Kidney tubule cell (primary cell): ENCODE data around the gene LGI2.
"Not testable (repeated sequence)": the region's sequence is repeated elsewhere in the genome, so short reads cannot be mapped to it uniquely, and the experiment has no call there.

Source experiments
- DNase-seq: peaks from one replicate; pipeline ENCODE4 v3.0.0-alpha.2; 2018; ENCODE audit warnings: low spot score

Gene LGI2

DNA sequence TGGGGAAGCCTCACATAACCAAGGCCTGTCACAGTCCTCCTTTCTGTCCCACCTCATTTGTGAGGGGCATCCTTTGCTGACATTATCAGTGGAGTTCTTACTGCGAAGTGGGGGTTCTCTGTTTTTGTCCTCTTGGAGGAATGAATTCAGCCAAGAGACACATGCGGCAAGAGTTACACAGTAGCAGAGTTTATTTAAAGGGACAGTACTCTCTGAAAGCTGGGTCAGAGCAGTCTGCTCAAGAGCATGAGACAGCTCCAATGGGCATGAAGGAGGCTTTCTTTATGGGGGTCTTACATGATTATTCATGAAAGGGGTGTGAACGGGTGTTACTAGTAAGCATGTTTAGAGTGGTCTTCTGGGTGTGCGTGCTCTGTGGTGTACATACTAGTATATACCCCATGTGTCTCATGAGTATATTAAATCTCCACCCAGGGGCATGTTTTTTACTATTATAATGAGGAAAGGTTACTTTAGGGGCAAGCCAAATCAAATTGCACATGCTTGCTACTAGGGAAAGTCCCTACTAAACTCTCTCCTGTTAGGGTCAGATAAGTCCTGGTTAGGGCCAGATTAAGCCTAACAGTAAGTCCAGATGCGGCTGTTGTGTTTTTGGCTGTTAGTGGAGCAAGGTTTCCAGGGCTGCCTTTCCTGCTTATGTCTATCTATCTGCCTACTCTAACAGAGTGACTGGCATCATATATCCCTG is 19.8 kb upstream of the LGI2 start:
- DNase-seq: no peak

DNA sequence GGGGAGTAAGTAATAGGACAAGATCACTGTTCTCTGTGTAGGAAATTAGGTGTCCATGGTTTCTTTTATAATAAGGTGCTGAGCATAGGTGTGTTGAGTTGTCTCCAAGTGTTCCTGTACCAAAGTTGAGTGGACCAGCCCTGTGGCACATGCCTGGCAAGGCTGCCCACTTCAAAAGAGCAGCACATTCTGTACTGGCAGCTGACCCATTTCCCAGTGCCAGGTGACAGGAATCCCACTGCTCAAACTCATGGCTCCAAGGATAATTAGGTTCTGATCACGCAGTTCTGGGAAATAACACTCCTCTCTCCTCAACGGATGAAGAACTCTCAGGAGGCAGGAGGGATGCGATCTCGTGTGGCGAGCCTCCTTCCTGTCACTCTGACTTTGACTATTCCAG is 12.8 kb upstream of the LGI2 start:
- no peak for DNase-seq

DNA sequence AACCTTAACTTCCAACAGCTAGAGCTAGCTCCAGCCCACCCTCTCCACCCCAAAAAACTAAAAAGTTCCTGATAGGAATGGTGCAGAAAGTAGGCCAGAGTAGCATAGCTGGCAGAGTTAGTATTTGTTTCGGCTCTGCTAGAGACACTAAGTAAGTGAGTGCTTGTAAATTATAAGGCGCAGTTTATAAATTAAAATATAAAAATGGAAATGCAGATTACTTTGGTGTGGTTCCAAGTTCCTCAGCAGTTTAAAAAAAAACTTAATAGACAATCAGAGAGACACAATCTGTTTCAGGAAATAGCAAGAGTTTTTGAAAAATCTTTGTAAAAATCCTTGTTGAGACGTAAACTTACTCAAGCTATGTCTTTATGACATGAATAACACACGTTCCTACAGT is 2.8 kb upstream of the LGI2 start:
- no peak for DNase-seq

DNA sequence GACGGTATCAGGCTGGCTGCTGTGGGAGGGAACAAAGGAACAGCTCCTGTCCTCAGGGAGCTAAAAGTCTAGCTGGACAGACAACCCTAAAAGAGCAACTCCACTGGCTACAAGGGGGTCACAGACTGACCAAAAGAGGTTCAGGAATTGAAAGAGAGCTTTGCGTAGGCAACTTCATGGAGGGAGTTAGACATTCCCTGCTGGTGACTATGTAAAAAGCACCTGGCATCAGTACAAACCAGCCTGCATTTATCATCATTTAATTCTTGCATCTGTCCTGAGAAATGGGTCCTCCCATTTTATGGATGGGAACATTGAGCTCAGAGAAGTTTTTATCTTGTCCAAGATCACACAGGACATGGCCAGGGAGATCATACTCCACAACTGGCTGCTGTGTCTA is 1.4 kb upstream of the LGI2 start:
- peak; percentile 21 for DNase-seq

DNA sequence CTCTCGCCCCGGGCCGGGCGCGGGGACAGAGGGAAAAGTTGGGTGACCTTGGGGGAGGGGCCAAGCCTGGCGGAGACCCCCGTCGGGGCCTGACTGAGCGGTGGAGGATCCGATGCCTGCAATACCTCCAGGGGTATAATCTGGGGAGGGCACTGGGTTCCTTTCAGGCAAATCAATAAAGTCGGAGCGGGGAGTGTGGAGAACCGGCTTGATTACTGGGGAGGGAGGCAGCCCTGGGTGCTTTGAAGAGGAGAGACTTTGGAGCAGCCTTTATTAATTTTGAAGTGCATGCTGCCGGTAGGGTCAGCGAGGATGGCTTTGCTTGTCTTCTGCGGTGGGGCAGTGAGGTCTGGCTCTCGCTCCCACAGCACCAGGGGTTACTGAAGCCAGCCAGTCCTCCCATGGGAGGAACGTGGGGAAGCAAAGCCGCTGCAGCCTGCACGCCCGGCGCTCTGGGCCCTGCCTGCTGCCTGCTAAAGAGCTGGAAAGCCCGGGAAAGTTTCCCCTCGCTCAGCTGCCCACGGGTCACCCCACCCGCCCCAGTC is 403 bp upstream of the LGI2 start:
- DNase-seq: no peak

DNA sequence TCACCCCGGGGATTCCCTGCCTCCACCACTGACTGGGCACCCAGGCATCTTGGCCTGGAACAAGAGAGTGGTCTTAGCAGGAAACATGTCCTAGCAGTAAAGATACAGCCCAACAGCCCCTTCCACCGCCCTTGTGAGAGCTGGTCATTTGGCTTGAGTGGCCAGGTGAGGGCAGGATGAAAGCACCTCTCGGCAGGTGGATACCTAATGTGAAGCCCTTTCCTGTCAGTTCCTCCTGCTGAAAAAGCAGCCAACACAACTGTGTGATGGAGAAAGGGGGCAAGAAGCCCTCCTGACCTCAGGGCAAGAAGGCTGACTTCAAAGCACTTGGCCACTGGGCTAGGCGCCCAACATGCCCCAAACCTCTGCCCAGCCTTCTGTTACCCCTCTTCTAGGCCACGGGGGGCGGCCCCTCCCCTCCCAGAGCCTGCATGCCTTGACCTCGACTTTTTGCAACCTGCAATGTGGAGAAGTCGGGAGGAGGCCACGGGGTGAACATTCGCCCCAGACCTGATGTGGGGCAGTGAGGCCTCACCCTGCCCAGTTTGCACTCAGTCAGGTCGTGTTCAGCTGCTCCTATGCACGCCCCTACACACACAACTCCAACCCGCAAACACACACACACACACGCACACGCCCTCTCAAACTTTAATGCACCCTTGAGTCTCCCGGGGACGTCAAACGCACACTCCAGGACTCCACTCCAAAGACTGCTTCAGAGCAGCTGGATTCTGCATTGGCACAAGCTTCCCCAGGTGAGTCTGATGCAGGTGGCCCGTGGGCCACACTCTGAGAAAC is 1.1 kb downstream of the LGI2 start:
- no peak for DNase-seq

DNA sequence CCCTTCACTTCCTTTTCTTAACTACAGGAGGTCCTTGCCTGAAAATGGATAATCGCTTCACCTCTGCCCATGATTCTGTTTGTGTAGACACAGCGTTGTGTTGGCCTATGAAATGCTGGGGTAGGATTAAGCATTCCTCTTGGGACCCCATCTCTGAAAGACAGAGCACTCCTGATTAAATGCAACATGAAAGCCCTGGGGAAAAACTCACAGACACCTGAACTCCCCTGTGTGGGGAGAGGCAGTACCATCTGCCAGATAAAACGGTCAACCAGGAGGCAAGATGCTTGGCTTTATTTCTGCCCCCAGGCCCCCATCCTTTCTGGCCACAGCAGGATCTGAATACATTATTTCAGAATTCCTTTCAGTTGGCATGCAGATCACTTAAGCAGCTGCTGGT is 1.9 kb downstream of the LGI2 start:
- no peak for DNase-seq

DNA sequence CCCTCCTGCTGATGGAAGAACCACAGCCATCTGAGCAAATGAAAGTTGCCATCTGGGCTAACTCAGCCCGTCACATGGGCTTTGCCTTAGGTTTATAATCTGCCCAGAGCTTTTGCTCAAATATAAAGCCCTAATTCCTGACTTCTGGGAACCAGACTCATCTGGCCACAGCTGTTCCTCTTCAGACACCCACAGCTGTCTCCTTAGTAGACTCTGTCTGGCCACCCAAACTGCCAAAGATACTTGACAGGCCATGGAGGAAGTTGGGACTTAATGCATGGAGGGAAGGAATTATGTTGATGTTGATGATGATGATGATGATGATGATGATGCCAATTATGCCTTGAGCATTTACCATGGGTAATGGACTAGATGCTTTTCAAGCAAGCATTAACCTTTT is 8.0 kb downstream of the LGI2 start:
- no peak for DNase-seq

DNA sequence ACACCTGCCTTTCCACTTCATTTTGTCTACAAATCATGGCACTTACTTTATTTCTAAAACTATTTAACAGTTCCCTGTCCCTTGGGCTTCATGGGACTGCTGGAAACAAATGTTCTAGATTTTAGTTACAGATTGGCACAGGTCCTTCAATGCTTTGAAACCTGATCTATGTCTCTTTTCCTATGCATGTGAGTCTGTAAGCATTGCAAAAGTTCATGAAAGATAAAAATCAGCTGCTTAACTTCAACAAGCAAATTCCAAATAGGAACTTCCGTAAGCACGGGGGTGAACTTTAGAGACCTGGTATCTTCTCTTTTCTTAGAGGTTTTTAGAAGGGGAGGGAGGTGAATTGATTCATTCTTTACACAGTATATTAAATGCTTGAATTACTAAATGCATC is 9.5 kb downstream of the LGI2 start:
- DNase-seq: no peak

DNA sequence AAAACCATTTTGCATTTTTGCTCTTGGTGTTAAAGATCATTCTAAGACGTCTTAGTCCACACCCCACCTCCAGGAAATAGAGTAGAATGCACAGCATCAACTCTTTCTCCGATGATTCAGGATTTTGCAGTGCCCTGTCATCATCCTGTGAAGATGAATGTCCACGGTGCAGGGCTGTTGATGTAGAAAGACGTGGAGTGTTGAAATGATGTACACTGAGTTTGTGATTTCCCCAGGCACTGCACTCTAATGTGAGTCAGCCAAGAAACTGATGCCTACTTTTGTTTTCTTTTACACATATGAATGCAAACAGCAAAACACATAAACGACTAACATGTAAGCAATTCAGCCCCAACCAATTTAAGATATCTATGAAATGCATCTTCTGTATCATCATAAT is 10.5 kb downstream of the LGI2 start:
- peak; percentile 50 for DNase-seq

DNA sequence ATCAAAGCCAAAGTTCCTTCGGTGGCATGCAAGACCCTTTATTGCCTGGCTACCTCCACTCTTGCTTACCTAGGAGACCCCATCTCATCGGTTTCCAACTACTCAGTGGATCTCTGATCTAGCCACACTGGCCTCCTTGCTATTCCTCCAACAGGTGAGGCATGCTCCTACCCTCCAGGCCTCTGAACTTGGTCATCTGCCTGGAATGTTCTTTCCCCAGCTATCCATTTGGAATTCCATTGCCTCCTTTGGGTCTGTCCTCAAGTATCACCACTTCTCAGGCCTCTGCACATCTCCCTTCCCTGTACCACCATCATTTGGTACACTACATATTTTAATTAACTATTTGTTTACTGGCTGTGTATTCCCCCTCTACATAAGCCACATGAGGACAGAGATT is 11.2 kb downstream of the LGI2 start:
- peak; percentile 30 for DNase-seq

DNA sequence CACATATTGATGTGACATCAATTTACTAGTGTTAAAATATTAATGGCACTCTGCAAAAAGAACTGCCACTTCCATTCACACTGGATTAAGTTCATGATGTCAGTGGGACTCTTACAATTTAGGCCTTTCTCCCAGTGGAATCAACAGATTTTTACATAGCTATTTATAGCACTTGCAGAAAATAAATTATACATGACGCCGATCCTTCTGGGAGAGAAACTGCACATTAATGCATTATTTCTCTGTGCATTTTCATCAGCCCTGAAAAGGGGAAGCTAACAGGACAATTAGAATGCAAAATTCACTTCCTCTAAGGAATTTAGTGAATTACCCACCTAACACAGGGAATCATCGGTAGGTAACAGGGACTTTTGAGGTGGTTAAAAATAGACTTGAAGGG is 15.7 kb downstream of the LGI2 start:
- no peak for DNase-seq

DNA sequence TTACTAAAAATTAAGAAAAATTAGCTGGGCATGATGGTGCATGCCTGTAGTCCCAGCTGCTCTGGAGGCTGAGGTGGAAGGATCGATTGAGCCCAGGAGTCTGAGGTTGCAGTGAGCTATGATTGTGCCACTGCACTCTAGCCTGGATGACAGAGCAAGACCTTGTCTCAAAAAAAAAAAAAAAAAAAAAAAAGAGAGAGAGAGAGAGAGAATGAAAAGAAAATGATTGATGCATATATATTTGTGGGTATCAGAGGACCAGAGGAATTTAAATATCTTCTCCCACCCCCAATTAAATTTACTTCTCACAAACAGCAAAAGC is 16.1 kb downstream of the LGI2 start:
- not testable (repeated sequence) for DNase-seq

DNA sequence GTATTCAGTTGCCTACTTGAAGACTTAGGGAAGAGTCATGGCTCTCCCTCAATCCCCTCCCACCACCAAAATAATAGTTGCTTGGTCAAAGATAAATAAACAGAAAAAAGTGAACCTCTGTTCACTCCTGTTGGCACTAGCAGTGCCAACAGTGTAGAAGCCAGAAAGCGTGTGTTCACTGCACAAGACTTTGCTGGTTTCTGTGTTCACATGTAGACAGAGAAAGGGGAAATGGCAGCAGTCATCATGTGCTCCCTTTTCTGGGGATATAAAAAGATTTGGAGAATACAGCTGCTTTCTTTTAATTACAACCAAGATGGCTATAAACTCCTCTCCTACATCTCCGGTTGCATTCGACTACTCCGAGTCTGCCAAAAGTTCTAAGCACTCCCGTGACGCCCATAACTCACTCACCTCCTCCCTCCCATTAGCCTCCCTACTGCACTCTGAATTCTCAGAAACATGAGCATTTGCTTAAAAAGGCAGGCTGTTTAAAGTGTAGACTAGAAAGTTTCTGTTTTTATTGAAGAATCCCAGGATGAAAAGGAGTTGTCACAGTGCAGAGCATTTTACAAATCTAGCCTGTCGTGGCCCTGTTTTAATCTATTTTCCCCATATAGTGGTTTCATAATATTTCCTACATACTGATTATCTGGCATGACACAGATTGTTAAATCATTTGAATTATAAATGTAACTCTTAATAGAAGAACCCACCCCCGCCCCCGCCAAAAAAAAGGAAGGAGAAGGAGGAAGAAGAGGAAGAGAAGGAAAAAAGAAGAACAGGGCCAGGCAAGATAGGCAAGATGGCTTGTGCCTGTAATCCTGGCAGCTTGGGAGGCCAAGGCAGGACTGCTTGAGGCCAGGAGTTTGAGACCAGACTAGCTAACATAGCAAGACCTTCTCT is 16.7 kb downstream of the LGI2 start:
- DNase-seq: no peak

DNA sequence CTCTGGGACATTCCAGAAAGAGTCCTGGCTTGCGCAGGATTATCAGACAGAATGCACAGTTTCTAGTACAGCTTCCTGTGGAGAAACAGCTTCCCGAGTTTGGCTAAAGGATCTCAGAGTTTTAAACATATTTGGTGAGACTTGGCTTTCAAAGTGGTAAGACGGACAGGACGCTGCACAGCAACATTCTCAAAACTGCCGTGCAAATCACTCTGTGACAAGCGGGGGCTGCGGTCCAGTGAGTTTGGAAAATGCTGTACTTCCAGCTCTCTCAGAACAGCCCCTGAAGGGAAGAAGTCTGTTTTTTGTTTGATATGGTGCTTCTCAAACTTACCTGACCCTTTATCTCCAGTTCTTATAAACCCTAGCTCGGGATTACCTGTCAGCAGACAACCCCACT is 18.1 kb downstream of the LGI2 start:
- peak; percentile 25 for DNase-seq

DNA sequence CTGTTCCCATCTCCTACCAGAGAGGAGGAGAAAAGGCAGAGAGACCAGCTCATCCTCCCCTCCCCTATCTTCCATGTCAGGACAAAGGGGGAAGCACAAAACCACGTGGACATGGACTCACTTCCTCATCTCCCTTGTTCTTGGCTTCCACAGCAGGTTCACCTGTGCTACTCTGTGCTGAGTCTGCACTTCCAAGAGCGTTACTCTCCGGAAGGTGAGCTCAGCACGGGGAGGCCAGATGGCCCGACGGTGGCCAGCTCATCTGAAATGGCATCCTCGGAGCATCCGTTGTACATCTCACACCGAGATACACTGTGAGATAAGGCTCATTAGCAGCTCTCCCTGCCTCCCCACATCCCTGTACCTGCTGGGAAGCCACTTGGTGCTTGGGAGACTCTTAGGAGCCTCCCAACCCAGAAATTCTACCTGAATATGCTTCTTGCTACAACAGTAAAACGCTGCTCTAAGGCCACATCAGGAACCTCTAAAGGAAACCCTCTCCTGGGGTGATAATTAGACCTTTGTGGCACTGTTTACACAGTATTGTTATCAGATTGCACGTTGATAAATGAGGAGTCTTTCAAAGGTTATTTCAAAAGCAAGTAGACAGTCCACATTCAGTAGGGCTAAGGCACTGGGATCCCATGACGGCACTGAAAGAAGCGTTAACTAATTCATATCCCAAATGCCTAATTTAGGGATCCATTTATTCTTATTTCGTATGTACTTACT is 19.4 kb downstream of the LGI2 start:
- DNase-seq: no peak

DNA sequence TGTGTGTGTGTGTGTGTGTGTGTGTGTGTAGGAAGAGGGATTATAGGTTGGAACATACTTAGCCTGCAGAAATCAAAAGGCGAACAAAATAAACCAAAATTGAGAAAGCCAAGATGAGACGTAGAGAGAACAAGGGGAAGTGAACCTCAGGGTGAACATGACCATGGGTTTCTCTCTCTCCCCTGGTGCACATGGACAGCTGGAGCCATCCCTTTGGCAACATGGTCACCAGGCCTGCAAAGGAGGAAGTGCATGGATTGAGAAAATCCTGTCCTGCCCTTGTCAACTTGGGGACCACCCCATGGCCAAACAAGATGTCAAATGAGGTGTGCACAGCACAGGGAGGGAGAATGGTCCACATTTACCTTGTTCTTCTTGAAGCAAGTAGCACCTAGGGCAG is 23.1 kb downstream of the LGI2 start:
- DNase-seq: no peak

DNA sequence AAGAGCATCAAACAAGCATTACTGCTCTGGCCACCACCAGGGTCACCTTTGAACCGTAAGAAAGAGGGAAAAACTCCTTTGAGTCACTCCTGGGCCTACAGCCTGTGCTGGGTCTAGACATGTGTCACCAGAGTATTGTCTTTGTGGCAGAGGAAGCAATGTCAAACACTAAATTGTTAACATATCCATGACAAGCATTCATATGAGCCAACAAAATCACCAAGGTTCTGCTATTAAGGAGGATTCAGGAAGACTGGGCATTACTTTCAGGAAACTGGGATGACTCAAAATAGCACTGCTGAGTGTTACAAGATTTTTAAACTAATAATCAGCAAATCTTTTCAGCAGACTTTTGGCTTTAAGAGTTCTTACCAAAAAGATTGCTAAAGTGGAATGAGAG is 28.1 kb downstream of the LGI2 start:
- DNase-seq: peak; percentile 63

DNA sequence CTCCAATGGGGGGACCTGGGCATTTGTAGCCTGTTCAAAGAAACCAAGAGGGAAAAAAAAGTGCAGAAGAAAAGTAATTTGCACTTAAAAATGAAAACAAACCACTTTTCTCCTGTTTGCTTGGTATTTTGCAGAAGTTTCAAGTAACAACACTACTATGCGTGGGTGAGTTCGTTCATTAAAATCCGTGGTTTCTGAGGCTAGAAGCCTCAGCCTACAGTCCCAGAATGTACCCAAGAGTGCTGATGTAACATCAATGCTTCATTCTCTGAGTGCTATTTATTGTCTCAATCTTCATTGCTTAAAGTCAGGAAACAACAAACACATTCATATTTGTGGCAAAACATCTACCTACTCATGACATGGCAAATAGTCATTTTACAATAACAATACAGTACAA is 29.2 kb downstream of the LGI2 start:
- DNase-seq: no peak

DNA sequence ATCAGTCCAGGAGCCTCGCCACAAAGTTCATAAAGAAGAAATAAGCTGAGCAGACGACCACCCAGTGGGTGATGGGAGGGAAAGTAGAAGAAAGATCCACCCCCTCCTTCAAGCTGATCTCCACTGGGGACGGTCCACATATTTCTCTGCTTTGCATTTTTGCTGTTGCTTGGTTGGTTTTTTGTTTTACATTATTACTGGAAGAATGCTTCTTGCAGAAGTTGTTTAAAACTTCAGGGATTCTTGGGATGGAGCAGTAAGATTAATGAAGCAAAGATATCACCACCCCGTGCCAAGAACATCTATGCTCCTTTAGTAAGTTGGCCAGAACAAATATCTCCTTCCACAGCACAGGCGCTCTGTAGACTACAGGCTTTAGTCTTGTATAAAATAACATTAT is 30.1 kb downstream of the LGI2 start:
- no peak for DNase-seq

DNA sequence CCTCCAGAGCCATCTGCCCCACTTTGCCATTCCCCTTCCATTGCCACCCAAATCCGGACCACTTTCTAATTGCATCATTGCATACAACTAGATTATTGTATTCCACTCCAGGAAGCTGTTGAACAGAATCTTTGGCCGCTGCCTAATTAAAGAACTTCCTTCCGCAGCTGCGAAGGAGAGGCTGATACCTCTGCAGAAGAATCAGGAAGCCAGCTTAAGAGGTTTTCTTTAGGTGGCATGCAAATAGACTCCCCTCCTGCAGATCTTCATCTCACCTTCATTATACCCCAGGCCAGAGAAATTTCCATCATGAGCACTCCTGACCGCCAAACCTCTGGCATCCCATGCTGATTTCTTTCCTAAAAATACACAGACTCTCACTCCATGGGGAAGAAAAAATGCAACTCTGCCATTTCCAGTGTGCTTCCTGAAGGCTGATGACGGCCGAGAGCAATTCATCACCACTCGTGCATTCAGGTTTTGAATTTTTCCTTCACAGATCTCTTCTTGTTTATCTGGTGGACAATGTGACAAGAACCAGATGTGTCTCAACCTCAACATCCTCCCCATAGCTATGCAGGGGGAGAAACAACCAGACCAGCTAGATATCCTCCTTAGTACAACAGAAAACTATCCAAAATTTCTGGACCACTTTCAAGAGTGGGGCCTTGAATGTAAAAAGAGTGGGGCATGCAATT is 31.2 kb downstream of the LGI2 start:
- DNase-seq: no peak
